ENCODE measurements around the gene NPLOC4. TPM values are rescaled to one million over a fixed set of nuclear protein-coding genes. Genes with fewer than 3 reads are reported as not detected.

NPLOC4 gene
- total RNA-seq, 4 donors from 2014 or later, result 14.6 to 86.3 (median 30.9) TPM

GRCh38 chr17:81540676-81541027 lies 96.3 kb downstream of the NPLOC4 start:
- Histone ChIP-seq H3K9me3 (no peaks in the 10 kb centered on the region), H3K36me3 (no peaks in the 10 kb centered on the region), H3K4me3 (no peak overlapping the region), H3K27me3 (no peaks in the 10 kb centered on the region), H3K27ac (no peak overlapping the region), H3K4me1 (no peaks in the 10 kb centered on the region)
- TF ChIP-seq POLR2A (IDR thresholded peaks at IDR 0.05) (no peak), CTCF (IDR thresholded peaks at IDR 0.05) (no peak)
- no peak for DNase-seq
- intact Hi-C loops (cut with DNase I; ENCODE audit: low total_unique reads), result no loop called here

- Histone ChIP-seq H3K9me3 (no peaks in the 10 kb centered on the region), H3K27ac (no peak overlapping the region), H3K4me3 (no peak overlapping the region), H3K4me1 (no peaks in the 10 kb centered on the region), H3K36me3 (no peaks in the 10 kb centered on the region), H3K27me3 (no peaks in the 10 kb centered on the region)
- TF ChIP-seq POLR2A (IDR thresholded peaks at IDR 0.05) (no peak), CTCF (IDR thresholded peaks at IDR 0.05) (no peak)
- intact Hi-C loops (cut with DNase I; ENCODE audit: low total_unique reads), result no loop called here
- no peak for DNase-seq
These were observed 96.8 kb downstream of the NPLOC4 start for GRCh38 chr17:81539961-81540675.

GRCh38 chr17:81539571-81539900 lies 97.4 kb downstream of the NPLOC4 start:
- Histone ChIP-seq H3K4me1 (no peaks in the 10 kb centered on the region), H3K27ac (no peak overlapping the region), H3K36me3 (no peaks in the 10 kb centered on the region), H3K9me3 (no peaks in the 10 kb centered on the region), H3K4me3 (no peak overlapping the region), H3K27me3 (no peaks in the 10 kb centered on the region)
- intact Hi-C loops (cut with DNase I; ENCODE audit: low total_unique reads), result no loop called here
- DNase-seq, result no peak
- TF ChIP-seq CTCF (IDR thresholded peaks at IDR 0.05), result no peak
- TF ChIP-seq POLR2A (IDR thresholded peaks at IDR 0.05), result no peak

GRCh38 chr17:81538651-81539570 lies 98.0 kb downstream of the NPLOC4 start:
- Histone ChIP-seq H3K36me3 (no peaks in the 10 kb centered on the region), H3K27me3 (no peaks in the 10 kb centered on the region), H3K4me1 (no peaks in the 10 kb centered on the region), H3K9me3 (no peaks in the 10 kb centered on the region), H3K4me3 (no peak overlapping the region), H3K27ac (no peak overlapping the region)
- intact Hi-C loops (cut with DNase I; ENCODE audit: low total_unique reads), result no loop called here
- no peak for TF ChIP-seq POLR2A (IDR thresholded peaks at IDR 0.05)
- TF ChIP-seq CTCF (IDR thresholded peaks at IDR 0.05), result no peak
- no peak for DNase-seq

All from uterus (tissue), 4 donors.